ENCODE results near the gene MRPS25.
"Not testable (repeated sequence)": the region's sequence is repeated elsewhere in the genome, so short reads cannot be mapped to it uniquely, and the experiment has no call there.

MRPS25 gene

DNA sequence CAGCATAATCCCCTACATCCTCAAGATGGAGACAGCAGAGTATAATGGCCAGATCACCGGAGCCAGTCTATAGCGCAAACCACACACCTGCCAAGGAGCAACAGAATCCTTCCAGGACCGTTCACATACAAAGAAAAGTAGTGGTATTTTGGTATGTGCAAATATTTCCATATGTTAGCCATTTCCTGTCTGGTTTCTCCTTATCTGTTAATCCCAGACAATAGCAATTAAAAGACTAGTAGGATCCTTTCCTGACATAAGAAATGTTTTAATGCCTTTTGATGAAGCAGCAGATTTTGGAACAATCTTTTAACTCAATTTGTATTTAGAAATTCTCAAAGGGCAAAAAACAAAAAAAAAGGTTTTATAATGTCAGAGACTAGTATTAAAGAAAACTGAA is 22.2 kb downstream of the MRPS25 start:
- DNase-seq, result peak; percentile 28

DNA sequence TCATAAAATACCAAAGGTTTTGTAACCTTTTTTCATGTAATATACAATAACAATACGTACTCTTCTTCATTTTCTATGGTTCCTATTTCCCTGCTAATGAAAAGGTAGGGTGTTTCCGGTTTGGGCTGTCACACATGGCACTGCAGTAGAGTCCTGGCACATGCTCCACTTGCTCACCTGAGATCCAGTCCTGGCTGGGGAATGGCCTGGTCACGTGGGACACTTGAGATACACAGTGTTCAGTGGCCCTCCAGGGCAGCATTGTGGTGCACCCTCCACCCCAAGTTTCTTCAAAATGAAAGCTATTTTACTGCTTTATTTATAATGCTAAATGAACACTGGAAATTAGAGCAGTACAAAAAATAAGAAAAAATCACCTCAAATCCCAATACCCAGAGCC is 23.2 kb downstream of the MRPS25 start:
- no peak for DNase-seq

DNA sequence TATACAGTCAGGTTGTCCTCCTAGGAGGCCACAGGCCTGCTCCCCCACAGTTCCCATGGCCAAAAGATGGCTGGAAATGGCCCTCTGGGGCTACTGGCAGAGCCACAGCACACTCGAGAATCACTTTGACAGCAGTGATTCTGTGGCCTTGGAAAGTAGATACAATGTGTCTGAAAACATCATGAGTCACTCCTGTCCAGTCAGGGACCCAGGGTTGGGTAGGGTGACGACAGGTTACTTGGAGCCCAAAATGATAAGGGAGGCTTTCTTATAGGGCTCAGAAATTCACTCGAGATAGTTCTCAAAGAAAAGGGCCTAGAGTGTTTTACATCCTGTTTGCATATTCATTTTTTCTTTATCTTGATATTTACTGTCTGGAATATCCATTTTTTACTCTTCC is 24.3 kb downstream of the MRPS25 start:
- DNase-seq, result no peak

DNA sequence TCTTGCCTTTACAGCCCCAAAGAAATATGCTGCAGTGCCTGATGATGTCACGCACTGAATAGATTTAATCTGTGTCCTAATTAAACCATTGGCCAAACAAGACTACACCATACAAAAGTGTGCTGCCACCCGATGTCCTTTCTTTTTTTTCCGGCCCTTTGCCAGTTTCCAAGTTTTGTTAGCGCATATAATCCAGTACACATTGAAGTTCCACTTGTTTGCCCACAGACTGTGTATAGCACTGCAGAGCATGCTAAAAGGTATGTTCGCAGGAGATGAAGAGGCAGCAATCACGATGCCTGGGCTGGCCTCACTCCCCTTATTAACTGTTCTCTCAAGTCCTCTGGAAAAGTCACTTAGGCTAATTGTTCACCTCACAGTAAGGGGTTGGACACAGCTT is 26.8 kb downstream of the MRPS25 start:
- no peak for DNase-seq

DNA sequence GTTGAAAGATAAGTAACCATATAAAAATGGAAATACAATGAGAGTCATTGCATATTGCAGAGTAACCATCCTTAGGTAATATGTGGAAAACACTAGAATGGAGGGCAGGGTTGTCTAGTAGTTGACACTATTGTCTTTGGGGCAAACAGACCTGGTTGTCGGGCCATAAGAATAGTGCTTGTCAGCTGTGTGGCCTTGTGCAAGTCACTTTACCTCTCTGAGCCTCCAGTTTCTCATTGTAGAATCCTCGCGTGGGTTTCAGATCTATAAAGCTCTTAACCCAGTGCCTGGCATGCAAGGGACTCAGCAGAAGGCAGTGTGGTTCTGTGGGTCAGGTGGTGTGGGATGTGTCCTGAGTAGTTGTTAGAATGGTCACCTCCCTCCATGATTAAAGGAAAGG is 32.0 kb downstream of the MRPS25 start:
- no peak for DNase-seq

DNA sequence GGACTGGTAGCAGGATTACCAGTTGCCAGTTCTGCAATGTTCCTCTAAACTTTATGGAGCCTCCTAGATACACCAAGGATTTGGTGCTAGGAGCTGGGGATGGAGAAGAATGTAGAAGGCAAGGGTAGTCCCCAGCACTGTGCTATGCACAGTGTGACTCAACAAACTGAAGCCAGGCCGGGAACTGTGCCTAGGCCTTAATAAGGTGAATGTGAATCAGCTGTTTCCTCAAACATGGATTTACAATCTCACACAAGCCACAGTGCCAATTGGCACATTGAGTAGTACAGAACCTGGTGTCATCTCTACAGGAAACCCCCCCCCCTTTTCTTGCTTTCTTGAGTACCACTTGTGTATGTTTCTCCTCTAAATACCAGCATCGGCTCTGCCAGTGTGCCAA is 32.5 kb downstream of the MRPS25 start:
- DNase-seq, result no peak

DNA sequence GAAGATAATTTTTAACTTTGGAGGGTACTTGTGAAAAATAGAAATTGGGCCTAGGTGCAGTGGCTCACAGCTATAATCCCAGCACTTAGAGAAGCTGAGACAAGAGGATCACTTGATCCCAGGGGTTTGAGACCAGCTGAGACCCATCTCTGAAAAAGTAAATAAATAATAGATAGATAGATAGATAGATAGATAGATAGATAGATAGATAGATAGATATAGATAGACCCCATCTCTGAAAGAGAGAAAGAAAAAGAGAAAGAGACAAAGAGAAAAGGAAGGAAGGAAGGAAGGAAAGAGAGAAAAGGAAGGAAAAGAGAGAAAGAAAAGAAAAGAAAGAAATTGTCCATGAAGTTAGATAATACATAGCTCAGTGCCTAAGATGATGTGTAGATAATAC is 35.5 kb downstream of the MRPS25 start:
- no peak for DNase-seq

DNA sequence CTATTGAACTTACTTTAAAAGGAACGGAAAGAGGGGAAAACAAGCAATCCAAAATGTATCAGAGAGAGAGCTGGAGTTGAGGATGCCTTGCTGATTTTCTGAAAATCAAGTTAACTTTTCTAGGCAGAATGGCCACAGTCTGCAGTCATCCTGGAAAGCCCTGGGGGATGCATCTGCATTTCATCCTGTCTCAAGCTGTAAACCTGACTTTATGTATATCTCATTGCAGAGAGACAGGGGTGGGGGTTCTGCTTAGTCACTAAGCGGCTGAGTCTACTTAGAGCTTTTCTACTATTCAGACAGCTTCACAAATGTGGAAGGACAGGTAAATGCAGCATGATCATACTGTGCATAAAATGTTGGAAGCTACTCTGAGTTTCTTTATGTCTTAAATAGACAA is 41.4 kb downstream of the MRPS25 start:
- no peak for DNase-seq

DNA sequence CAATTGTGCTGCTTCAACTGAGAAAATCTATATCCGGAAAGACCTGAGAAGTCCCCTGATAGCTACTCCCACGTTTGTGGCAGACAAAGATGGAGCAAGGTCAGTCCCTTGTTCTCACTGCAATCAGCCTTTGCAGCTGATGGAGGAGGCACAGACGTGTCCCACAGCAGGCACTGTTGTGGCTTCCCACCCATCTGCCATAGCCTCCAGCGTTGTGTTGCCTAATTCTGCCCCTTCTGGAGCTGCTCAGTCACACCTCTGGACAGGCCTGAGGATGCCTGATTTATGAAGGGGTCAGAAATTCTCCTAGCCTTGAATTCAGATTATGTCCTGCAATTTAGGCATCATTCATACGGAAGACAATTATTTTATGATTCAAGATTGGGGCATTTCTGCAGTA is 41.9 kb downstream of the MRPS25 start:
- DNase-seq, result no peak

DNA sequence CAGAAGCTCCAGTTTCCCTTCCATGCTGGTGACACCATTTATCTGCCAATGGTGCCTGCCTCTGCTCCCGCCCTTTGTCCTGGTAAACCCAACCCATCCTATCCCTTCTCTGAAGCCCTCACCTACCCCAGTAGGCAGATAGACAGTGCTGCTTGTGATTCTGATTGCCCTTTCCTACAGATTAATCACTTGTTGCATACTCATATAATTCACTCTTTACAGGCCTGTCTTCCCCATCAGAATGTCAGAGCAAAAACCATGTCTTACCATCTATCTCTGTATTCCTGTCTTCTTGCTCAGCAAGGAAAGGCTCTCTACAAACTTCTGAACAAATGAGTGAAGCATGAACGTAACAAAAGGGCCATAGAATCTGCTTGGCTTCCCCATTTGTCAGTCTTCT is 47.9 kb downstream of the MRPS25 start:
- no peak for DNase-seq

DNA sequence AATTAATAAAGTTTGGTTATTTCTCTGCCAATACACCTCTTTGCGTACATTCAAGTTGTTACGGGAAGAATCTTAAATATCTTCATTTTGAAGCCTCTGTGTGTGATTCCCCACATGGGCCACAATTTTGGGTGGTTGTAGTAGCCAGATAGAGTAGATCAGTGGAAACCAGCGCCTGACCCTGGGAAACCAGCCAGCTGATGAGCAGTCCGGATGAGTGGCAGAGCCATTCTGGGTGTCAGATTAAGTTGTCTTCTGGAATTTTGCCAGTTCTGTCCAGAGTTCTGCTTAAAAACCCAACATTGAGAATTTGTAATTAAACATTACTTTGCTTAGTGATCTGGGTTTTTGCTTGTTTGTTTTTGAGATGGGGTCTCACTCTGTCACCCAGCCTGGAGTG is 49.7 kb downstream of the MRPS25 start:
- DNase-seq, result no peak

DNA sequence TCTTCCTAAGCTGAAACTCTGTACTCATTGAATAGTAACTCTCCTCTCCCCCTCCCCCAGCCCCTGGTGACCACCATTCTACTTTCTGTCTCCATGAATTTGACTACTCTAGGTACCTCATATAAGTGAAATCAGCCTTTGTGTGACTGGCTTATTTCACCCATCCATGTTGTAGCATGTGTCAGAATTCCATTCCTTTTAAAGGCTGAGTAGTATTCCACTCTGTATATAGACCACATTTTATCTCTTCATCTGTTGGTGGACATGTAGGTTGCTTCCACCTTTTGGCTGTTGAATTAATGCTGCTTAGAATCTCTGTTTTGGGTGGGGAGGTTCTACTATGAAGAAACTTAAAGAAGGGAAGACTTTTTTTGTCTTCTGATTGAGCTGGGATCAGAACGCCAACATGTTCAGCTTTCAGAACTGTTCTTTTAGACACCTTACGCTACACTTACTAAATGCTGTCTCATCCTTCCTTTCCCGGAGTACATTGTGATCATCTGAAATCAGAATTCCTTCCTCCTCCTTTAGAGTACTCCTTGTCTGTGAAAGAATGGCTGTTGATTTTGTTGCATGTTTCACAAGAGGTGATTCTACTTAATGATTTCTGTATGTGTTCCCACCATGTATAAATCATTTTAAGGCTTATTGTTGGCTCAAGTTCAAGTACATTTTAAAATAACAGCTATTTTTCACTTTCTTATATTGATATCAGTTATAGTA is 50.3 kb downstream of the MRPS25 start:
- no peak for DNase-seq

DNA sequence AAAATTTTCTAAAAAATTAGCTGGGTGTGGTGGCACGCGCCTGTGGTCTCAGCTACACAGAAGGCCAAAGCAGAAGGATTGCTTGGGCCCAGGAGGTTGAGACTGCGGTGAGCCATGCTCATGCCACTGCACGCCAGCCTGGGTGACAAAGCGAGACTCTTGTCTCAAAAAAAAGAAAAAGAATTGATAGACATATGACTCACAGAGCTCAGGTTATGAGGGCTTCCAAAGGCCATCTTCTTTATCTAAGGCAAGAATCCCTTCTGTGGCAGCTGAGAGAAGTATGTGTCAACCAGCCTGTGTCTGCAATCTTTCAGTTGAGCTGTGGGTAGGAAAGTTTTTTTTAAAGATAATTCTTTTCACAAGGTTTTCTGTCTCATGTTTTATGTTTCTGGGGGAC is 53.9 kb downstream of the MRPS25 start:
- no peak for DNase-seq

DNA sequence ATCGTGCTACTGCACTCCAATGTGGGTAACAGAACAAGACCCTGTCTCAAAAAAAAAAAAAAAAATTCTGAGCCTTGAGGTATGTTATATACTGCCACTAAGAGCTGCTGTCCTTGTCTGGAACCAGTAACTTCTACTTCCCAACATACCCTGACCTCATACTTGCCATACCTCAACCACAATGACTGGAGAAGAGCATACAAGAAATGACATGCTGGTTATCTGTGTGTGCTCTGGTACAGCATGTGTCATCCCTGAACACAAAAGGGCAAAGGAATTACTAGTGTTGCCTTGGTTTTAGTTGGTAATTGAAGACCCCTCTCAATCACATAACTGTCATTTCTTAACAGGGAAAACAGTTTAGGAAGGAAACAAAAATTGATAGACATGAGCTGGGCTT is 54.5 kb downstream of the MRPS25 start:
- no peak for DNase-seq

DNA sequence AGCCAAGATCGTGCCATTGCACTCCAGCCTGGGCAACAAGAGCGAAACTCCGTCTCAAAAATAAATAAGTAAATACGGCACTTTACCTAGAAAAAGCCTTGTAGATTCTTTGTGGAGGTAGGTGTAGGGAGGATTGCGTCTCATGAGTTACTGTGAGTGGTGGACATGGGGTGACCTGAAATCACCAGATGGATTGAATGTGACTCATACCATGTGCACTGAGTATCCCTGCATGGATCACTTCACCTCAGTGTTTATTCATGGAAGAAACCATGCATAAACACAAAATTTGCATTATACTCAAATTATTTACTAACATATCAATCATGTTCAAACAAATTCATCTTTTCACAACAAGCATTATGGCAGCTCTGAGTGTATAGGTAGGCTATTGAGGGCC is 55.9 kb downstream of the MRPS25 start:
- DNase-seq, result no peak

DNA sequence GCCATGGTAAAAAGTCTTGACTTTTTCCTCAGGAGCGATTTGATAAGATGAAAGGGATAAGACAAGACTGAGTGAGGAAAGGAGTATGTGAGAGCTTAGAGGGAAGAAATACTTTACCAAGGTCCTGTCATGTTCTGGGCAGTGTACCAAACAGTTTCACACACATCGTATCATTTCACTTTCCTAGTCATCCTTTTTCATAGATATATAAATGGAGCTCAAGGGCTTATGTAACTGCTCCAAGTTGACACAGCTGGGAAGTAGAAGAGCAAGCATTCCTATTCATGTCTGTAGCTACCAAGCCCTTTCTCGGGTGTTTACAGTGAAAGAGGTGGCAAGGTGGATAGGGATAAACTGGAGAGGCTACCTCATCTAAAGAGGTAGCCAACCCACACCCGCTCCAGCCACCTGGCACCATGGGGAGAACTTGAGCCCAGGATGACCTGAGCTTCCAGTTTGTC is 57.4 kb downstream of the MRPS25 start:
- no peak for DNase-seq

DNA sequence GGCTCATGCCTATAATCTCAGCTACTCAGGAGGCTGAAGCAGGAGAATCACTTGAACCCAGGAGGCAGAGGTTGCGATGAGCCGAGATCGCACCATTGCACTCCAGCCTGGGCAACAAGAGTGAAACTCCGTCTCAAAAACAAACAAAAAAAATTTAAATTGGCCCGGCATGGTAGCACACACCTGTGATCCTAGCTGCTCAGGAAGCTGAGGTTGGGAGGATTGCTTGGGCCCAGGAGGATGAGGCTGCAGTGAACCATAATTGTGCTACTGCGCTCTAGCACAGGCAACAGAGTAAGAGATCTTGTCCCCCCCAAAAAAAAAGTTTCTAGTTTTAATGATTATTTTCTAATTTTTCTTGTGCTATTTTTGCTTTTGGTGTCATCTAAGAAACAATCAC is 65.9 kb downstream of the MRPS25 start:
- DNase-seq, result not testable (repeated sequence)

All from GF-D8 (cell line).